Central memory CD8-positive, alpha-beta T cell (primary cell): ENCODE data around the gene PLIN3.
"Not testable (repeated sequence)": the region's sequence is repeated elsewhere in the genome, so short reads cannot be mapped to it uniquely, and the experiment has no call there.

Source experiments
- ATAC-seq: fragments of 150-1000 bp; cut with Tn5 transposase; replicated peaks from 2 replicates; pipeline ENCODE4 v1.10.0; 2022; ENCODE audit warnings: mild to moderate bottlenecking, moderate FRiP score, moderate number of reproducible peaks; ENCODE audit not compliant: poor library complexity, severe bottlenecking; ENCODE audit errors: extremely low read depth
- DNase-seq, 2 donors: peaks; one replicate each; pipeline ENCODE4 v3.0.0; 2021; ENCODE audit warnings: low spot score in 2 of 2
- H3K27ac Mint-ChIP-seq: one replicate; pipeline ENCODE4 v1.8.0; 2022; ENCODE audit warnings: low read depth, mild to moderate bottlenecking, moderate library complexity, mixed read lengths
- H3K27me3 Mint-ChIP-seq: one replicate; pipeline ENCODE4 v1.8.0; 2022; ENCODE audit warnings: mixed read lengths
- H3K36me3 Mint-ChIP-seq: one replicate; pipeline ENCODE4 v1.8.0; 2022; ENCODE audit warnings: mild to moderate bottlenecking, moderate library complexity, mixed read lengths; ENCODE audit not compliant: insufficient read depth
- H3K4me1 Mint-ChIP-seq: one replicate; pipeline ENCODE4 v1.8.0; 2022; ENCODE audit warnings: mixed read lengths
- H3K4me3 Mint-ChIP-seq: one replicate; pipeline ENCODE4 v1.8.0; 2022; ENCODE audit warnings: mild to moderate bottlenecking, moderate library complexity, mixed read lengths
- H3K9me3 Mint-ChIP-seq: one replicate; pipeline ENCODE4 v1.8.0; 2022; ENCODE audit warnings: mixed read lengths

PLIN3 gene

DNA sequence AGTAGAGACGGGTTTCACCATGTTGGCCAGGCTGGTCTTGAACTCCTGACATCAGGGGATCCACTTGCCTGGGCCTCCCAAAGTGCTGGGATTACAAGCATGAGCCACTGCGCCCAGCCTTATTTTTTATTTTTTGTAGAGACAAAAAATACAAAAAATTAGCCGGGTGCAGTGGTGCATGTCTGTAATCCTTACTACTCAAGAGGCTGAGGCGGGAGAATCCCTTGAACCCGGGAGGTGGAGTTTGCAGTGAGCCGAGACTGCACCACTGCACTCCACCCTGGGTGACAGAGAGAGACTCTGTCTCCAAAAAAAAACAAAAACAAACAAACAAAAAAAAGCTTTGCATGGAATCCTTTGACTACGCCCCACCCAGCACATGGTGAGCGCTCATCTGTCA, 14.0 kb downstream of the PLIN3 start:
- ATAC-seq, H3K4me1 Mint-ChIP-seq, H3K9me3 Mint-ChIP-seq, H3K4me3 Mint-ChIP-seq, H3K27me3 Mint-ChIP-seq, DNase-seq, H3K27ac Mint-ChIP-seq: not testable (repeated sequence)
- H3K36me3 Mint-ChIP-seq = peaks cover 23% of the 10 kb centered on the region

GRCh38 chr19:4852484-4852883, 15.0 kb downstream of the PLIN3 start:
- no peaks in the 10 kb centered on the region for H3K27me3 Mint-ChIP-seq
- H3K4me3 Mint-ChIP-seq = no peak overlapping the region
- ATAC-seq (no peak), DNase-seq (no peak)
- no peaks in the 10 kb centered on the region for H3K9me3 Mint-ChIP-seq
- H3K4me1 Mint-ChIP-seq = no peaks in the 10 kb centered on the region
- peaks cover 26% of the 10 kb centered on the region for H3K36me3 Mint-ChIP-seq
- H3K27ac Mint-ChIP-seq = no peak overlapping the region

DNA sequence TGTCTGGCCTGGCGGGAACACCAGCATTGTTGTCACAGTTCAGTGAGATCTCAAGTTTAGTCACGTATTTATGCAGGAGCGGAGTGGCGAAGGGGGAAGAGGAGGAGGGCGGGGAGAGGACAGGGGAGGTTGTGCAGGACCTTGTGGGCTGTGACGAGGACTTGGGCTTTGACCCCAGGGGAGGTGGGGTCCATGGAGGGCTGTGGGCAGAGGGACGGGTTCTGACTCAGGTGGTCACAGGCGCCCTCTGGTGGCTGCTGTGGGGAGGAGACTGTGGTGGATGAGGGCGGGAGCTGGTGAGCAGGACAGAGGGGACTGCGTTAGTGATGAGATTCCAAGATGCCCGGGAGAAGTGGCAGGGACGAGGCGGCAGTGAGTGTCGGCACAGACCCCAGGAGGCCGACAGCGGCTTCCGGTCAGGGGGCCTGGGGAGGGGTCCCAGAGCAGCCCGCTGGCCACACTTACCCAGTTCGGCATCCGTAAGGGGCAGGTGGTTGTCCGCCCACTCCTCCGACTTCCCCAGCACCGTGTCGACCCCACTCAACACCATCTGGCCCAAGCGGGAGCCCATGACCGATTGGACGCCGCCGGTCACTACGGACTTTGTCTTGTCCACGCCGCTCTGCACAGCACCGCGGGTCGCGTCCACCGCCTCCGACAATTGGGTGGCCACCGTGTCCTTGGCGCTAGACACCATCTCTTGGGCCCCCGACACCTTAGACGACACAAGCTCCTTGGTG, 15.7 kb downstream of the PLIN3 start:
- no peak overlapping the region for H3K4me3 Mint-ChIP-seq
- peaks cover 26% of the 10 kb centered on the region for H3K36me3 Mint-ChIP-seq
- DNase-seq = peak; percentile 60 to 67

GRCh38 chr19:4849019-4849418, 18.4 kb downstream of the PLIN3 start:
- Mint-ChIP-seq H3K9me3 (no peaks in the 10 kb centered on the region), H3K4me1 (no peaks in the 10 kb centered on the region), H3K27me3 (no peaks in the 10 kb centered on the region), H3K36me3 (peaks cover 24% of the 10 kb centered on the region), H3K4me3 (no peak overlapping the region), H3K27ac (no peak overlapping the region)
- no peak for DNase-seq
- no peak for ATAC-seq

More for the DNA sequence above, 15.7 kb downstream of the PLIN3 start:
- Mint-ChIP-seq H3K4me1 (no peaks in the 10 kb centered on the region), H3K27ac (no peak overlapping the region), H3K9me3 (no peaks in the 10 kb centered on the region), H3K27me3 (no peaks in the 10 kb centered on the region)
- peak; percentile 82 for ATAC-seq

- H3K36me3 Mint-ChIP-seq = peaks cover 25% of the 10 kb centered on the region
- no peak for DNase-seq
- no peak overlapping the region for H3K4me3 Mint-ChIP-seq
- no peaks in the 10 kb centered on the region for H3K4me1 Mint-ChIP-seq
- H3K27ac Mint-ChIP-seq = no peak overlapping the region
- no peaks in the 10 kb centered on the region for H3K27me3 Mint-ChIP-seq
- no peaks in the 10 kb centered on the region for H3K9me3 Mint-ChIP-seq
- no peak for ATAC-seq
Observed at GRCh38 chr19:4847190-4847973, 20.1 kb downstream of the PLIN3 start.

GRCh38 chr19:4845975-4846374, 21.5 kb downstream of the PLIN3 start:
- not testable (repeated sequence) for H3K27ac Mint-ChIP-seq, DNase-seq, ATAC-seq

GRCh38 chr19:4844348-4845179, 22.9 kb downstream of the PLIN3 start:
- H3K4me3 Mint-ChIP-seq = no peak overlapping the region
- peaks cover 26% of the 10 kb centered on the region for H3K36me3 Mint-ChIP-seq
- ATAC-seq (no peak), DNase-seq (no peak)
- peaks cover 7% of the 10 kb centered on the region for H3K4me1 Mint-ChIP-seq
- no peaks in the 10 kb centered on the region for H3K27me3 Mint-ChIP-seq
- H3K27ac Mint-ChIP-seq = no peak overlapping the region
- H3K9me3 Mint-ChIP-seq = no peaks in the 10 kb centered on the region

More at GRCh38 chr19:4845975-4846374, 21.5 kb downstream of the PLIN3 start:
- not testable (repeated sequence) for H3K27me3 Mint-ChIP-seq, H3K9me3 Mint-ChIP-seq, H3K4me1 Mint-ChIP-seq, H3K4me3 Mint-ChIP-seq
- H3K36me3 Mint-ChIP-seq = peaks cover 21% of the 10 kb centered on the region

DNA sequence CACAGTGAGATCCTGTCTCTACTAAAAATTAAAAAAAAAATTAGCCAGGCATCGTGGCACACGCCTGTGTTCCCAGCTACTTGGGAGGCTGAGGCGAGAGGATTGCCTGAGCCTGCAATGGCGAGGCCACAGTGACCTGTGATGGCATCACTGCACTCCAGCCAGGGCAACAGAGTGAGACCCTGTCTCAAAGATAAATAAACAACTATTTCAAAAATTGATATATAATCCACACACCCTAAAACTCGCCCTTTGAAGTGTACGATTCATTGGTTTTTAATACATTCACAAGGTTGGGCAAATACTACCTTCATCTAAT, 23.9 kb downstream of the PLIN3 start:
- Mint-ChIP-seq H3K27me3 (no peaks in the 10 kb centered on the region), H3K36me3 (peaks cover 26% of the 10 kb centered on the region)

DNA sequence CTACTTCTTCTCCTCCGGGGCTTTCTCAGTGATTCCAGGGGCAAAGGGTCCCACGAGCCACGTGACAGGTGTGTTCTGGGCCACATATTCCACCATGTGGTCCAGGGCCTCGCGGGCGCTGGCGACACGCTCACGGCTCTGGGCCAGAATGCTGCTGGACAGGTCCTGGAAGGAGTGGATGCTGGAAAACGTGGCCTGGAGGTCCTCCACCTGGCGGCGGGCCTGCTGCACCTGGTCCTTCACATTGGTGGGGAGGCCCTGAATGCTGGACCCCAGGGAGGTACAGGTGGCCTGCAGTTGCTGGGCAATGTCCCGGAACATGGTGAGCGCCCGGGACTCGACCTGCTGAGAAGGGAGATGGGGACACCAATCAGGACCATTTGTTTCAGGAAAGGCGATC, 28.3 kb downstream of the PLIN3 start:
- ATAC-seq = no peak

More for the DNA sequence above, 23.9 kb downstream of the PLIN3 start:
- H3K4me1 Mint-ChIP-seq = peaks cover 7% of the 10 kb centered on the region
- DNase-seq = no peak
- H3K4me3 Mint-ChIP-seq = no peak overlapping the region
- ATAC-seq = no peak
- H3K9me3 Mint-ChIP-seq = no peaks in the 10 kb centered on the region
- H3K27ac Mint-ChIP-seq = no peak overlapping the region

GRCh38 chr19:4832776-4833175, 34.7 kb downstream of the PLIN3 start:
- H3K36me3 Mint-ChIP-seq = peaks cover 10% of the 10 kb centered on the region
- DNase-seq (no peak), ATAC-seq (no peak)
- no peaks in the 10 kb centered on the region for H3K27me3 Mint-ChIP-seq
- H3K27ac Mint-ChIP-seq = peak overlapping the region; percentile 95
- H3K9me3 Mint-ChIP-seq = no peaks in the 10 kb centered on the region
- H3K4me1 Mint-ChIP-seq = peaks cover 28% of the 10 kb centered on the region
- peak overlapping the region; percentile 93 for H3K4me3 Mint-ChIP-seq

More for the DNA sequence above, 28.3 kb downstream of the PLIN3 start:
- peaks cover 17% of the 10 kb centered on the region for H3K36me3 Mint-ChIP-seq
- no peak for DNase-seq
- no peak overlapping the region for H3K27ac Mint-ChIP-seq
- H3K27me3 Mint-ChIP-seq = no peaks in the 10 kb centered on the region
- no peak overlapping the region for H3K4me3 Mint-ChIP-seq
- H3K9me3 Mint-ChIP-seq = no peaks in the 10 kb centered on the region
- H3K4me1 Mint-ChIP-seq = peaks cover 12% of the 10 kb centered on the region

- H3K9me3 Mint-ChIP-seq, DNase-seq, ATAC-seq, H3K27me3 Mint-ChIP-seq: not testable (repeated sequence)
- Mint-ChIP-seq H3K36me3 (peaks cover 11% of the 10 kb centered on the region), H3K27ac (peak overlapping the region; percentile 95), H3K4me1 (peaks cover 23% of the 10 kb centered on the region), H3K4me3 (peak overlapping the region; percentile 93)
Observed at GRCh38 chr19:4831979-4832340, 35.5 kb downstream of the PLIN3 start.

DNA sequence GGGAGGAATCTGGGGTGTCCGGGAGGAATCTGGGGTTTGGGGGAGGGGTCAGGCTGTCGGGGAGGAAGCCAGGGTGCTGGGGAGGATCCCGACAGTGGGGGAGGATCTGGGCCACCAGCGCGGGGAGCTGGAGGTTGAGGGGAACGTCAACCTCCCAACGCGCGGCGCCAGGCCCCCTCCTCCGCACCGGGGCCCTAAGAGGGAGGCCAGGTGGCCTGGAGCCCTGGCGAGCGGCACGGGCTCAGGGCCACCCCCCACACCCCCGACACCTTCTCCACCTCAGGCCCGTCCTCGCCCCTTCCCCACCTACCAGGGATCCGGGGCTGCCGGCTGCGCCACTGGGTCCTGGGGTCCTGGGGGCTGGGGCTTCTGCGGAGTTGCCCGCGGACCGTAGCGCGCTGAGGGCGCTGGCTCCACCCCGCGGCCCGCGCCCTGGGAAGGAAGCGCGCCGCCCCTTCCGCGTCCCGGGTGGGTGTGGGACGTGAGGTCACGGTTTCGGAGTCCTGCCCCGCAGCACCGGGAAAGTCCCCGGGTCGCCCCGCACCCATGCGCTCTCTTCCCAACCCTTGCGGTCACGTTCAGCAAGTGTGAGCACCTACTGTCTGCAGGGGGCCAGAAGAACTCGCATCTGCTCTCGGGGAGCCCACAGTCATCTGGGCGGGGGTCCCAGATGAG, 36.0 kb downstream of the PLIN3 start, which contains the start of gene TICAM1:
TICAM1 (minus strand) TSS at position 409 of the 675 bp plus-strand sequence. CDS start 13,335 bp downstream, outside the sequence.
- H3K9me3 Mint-ChIP-seq = no peaks in the 10 kb centered on the region
- DNase-seq = peak; percentile 46 to 72
- peak within 1 kb of the TSS; percentile 95 for H3K27ac Mint-ChIP-seq
- no peaks in the 10 kb centered on the region for H3K27me3 Mint-ChIP-seq
- peak; percentile 90 for ATAC-seq
- H3K4me1 Mint-ChIP-seq = peaks cover 23% of the 10 kb centered on the region
- peaks cover 11% of the 10 kb centered on the region for H3K36me3 Mint-ChIP-seq
- peak within 1 kb of the TSS; percentile 93 for H3K4me3 Mint-ChIP-seq
